ENCODE data around the gene WNT6. TPM values are rescaled to one million over a fixed set of nuclear protein-coding genes. Genes with fewer than 3 reads are reported as not detected.

WNT6 gene
- total and polyA plus RNA-seq, 2 of the 8 experiments (the other 6 are each of a cell fraction or from before 2014, with no cell fraction given) = not detected

- TF ChIP-seq TAF7 (optimal IDR thresholded peaks at IDR 0.05; ENCODE audit: borderline replicate concordance, low read depth, low read length) = no peak
Observed at GRCh38 chr2:218827701-218828476, 31.7 kb upstream of the WNT6 start (continued).
